ENCODE data around the gene WEE1.

GRCh38 chr11:9576701-9577381, 3.4 kb downstream of the WEE1 start:
- TF ChIP-seq CTCF (IDR thresholded peaks at IDR 0.05; ENCODE audit: insufficient read depth, low read length), result no peak
- TF ChIP-seq REST (IDR thresholded peaks at IDR 0.05; ENCODE audit: insufficient replicate concordance, low read depth), result no peak
- TF ChIP-seq POLR2AphosphoS5 (IDR thresholded peaks at IDR 0.05; ENCODE audit: low read depth), result no peak
